ENCODE data around the gene BCL2L12. TPM values are rescaled to one million over a fixed set of nuclear protein-coding genes. Genes with fewer than 3 reads are reported as not detected.

The BCL2L12 gene
- polyA plus RNA-seq, 1 experiment: 21.5 TPM

DNA sequence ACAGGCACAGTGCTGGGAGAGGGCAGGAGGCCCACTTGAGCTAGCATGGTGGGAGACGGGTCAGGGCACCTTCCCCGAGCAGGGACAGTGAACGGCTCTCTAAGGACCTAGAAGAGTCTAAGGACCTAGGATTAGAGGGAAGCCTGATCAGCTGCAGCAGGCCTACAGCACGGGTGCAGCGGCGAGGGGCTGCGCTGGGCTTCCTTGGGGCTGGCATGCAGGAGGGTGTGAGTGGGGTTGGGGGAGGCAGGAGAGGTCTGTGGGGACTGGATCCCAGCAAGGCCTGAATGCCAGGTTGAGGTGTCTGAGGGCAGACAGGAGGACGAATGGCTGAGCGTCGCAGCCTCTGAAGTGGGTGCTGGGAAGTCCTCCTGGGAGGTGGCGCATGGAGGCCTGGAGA lies 20.1 kb upstream of the BCL2L12 start:
- no peak for DNase-seq (ENCODE audit: low read depth)
- Histone ChIP-seq H3K27me3 (ENCODE audit: control insufficient read depth, insufficient read depth, low read length) (no peaks in the 10 kb centered on the region), H3K4me3 (ENCODE audit: low read depth, low read length) (no peak overlapping the region), H3K36me3 (ENCODE audit: control insufficient read depth, insufficient read depth, low read length) (peaks cover 28% of the 10 kb centered on the region)
- ChIA-PET POLR2A (no interaction called here), CTCF (interaction anchor here (1.1 to 1.3 kb wide), 3 partner anchors 11 to 36 kb away, joined by 3 to 4 read pairs (median 3); no protein-coding TSS in a partner anchor)
- TF ChIP-seq CTCF (IDR thresholded peaks at IDR 0.05; ENCODE audit: insufficient read depth, low read depth, low read length): no peak

DNA sequence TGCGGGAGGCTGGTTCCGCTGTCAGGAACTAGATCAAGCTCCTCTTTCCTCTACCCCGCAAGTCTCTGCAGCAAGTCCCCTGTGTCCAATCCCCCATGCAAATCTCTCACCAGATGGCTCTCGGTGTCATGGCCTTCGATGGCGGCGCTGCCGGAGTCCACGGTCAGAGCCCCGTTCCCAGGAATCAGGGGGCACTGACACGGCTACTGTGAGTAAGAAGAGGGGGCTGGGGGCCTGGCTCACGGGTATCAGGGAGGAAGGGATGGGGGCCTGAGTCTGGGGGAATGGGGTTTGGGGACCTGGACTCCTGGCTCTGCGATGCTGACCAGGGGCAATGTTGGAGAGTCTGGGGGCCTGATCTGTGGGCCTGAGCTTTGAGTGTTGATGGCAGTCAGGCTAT lies 19.7 kb upstream of the BCL2L12 start:
- CTCF ChIA-PET: interaction anchor here (1.1 to 1.3 kb wide), 2 partner anchors 26 to 35 kb away, joined by 3 read pairs; no protein-coding TSS in a partner anchor
- Histone ChIP-seq H3K36me3 (ENCODE audit: control insufficient read depth, insufficient read depth, low read length) (peaks cover 28% of the 10 kb centered on the region), H3K4me3 (ENCODE audit: low read depth, low read length) (no peak overlapping the region), H3K27me3 (ENCODE audit: control insufficient read depth, insufficient read depth, low read length) (no peaks in the 10 kb centered on the region)
- POLR2A ChIA-PET: no interaction called here
- no peak for TF ChIP-seq CTCF (IDR thresholded peaks at IDR 0.05; ENCODE audit: insufficient read depth, low read depth, low read length)
- DNase-seq (ENCODE audit: low read depth): no peak

DNA sequence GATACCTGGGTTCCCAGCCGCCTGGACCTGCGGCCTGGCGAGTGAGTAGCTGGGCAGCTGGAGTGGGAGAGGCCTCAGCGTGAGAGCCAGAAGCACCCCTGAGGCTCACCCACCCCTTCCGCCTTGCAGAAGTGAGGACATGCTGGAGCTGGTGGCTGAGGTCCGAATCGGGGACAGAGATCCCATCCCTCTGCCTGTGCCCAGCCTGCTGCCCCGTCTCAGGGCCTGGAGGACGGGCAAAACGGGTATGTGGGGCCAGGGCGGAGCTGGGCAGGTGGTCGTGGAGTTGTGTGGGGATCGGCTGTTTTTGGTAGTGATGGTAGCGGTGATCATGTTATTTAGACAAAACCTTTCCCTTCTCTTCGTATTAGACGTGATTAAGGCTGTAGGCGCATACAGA lies 19.1 kb upstream of the BCL2L12 start:
- no peak overlapping the region for H3K4me3 ChIP-seq (ENCODE audit: low read depth, low read length)
- no peak for DNase-seq (ENCODE audit: low read depth)
- ChIA-PET POLR2A (no interaction called here), CTCF (interaction anchor here (1.6 kb wide), 1 partner anchor 17 kb away, joined by 5 read pairs; no protein-coding TSS in a partner anchor)
- H3K36me3 ChIP-seq (ENCODE audit: control insufficient read depth, insufficient read depth, low read length): peaks cover 30% of the 10 kb centered on the region
- H3K27me3 ChIP-seq (ENCODE audit: control insufficient read depth, insufficient read depth, low read length): no peaks in the 10 kb centered on the region
- TF ChIP-seq CTCF (IDR thresholded peaks at IDR 0.05; ENCODE audit: insufficient read depth, low read depth, low read length): no peak

GRCh38 chr19:49651029-49651819 lies 14.5 kb upstream of the BCL2L12 start:
- ChIA-PET CTCF (no interaction called here), POLR2A (no interaction called here)
- Histone ChIP-seq H3K4me3 (ENCODE audit: low read depth, low read length) (no peak overlapping the region), H3K27me3 (ENCODE audit: control insufficient read depth, insufficient read depth, low read length) (no peaks in the 10 kb centered on the region), H3K36me3 (ENCODE audit: control insufficient read depth, insufficient read depth, low read length) (peaks cover 49% of the 10 kb centered on the region)
- DNase-seq (ENCODE audit: low read depth): no peak
- no peak for TF ChIP-seq CTCF (IDR thresholded peaks at IDR 0.05; ENCODE audit: insufficient read depth, low read depth, low read length)

DNA sequence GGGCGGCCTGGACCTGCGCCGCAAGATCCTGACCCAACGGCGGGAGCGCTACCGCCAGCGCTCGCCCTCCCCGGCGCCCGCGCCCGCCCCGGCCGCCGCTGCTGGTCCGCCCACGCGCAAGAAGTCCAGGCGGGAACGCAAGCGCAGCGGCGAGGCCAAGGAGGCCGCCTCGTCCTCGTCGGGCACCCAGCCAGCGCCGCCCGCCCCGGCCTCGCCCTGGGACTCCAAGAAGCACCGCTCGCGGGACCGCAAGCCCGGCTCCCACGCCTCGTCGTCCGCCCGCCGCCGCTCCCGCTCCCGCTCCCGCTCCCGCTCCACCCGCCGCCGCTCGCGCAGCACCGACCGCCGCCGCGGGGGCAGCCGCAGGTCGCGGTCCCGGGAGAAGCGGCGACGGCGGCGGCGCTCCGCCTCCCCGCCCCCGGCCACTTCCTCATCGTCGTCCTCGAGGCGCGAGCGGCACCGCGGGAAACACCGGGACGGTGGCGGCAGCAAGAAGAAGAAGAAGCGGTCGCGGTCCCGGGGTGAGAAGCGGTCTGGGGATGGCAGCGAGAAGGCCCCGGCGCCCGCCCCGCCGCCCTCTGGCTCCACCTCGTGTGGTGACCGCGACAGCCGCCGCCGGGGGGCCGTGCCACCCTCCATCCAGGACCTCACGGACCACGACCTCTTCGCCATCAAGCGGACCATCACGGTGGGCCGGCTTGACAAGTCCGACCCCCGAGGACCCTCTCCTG lies 13.7 kb upstream of the BCL2L12 start:
- no peak for DNase-seq (ENCODE audit: low read depth)
- no peak for TF ChIP-seq CTCF (IDR thresholded peaks at IDR 0.05; ENCODE audit: insufficient read depth, low read depth, low read length)
- no peaks in the 10 kb centered on the region for H3K27me3 ChIP-seq (ENCODE audit: control insufficient read depth, insufficient read depth, low read length)
- CTCF ChIA-PET: no interaction called here
- POLR2A ChIA-PET: no interaction called here
- H3K4me3 ChIP-seq (ENCODE audit: low read depth, low read length): no peak overlapping the region
- H3K36me3 ChIP-seq (ENCODE audit: control insufficient read depth, insufficient read depth, low read length): peaks cover 50% of the 10 kb centered on the region
